NT2/D1 (cell line): ENCODE data around the gene GCG.

Experiments
- SUZ12 ChIP-seq: IDR thresholded peaks from 2 replicates; pipeline ENCODE4 v1.6.1; 2011; ENCODE audit not compliant: insufficient read length, insufficient read depth; ENCODE audit errors: extremely low read depth
- YY1 ChIP-seq: IDR thresholded peaks from 2 replicates; pipeline ENCODE4 v1.6.1; 2011; ENCODE audit not compliant: insufficient read length, insufficient read depth
- ZNF274 ChIP-seq: IDR thresholded peaks from 2 replicates; pipeline ENCODE4 v1.6.1; 2011; ENCODE audit warnings: mild to moderate bottlenecking, low read depth, low read length

GRCh38 chr2:162113088-162113775 lies 38.8 kb downstream of the GCG start:
- no peak for TF ChIP-seq YY1
- no peak for TF ChIP-seq SUZ12
- TF ChIP-seq ZNF274: no peak
